Esophagus squamous epithelium (tissue), 5 donors: ENCODE results near the gene GRIK4. TPM values are rescaled to one million over a fixed set of nuclear protein-coding genes. Genes with fewer than 3 reads are reported as not detected.

Source experiments
- DNase-seq: peaks from one replicate; lab custom pipeline; 2025; lab: John Stamatoyannopoulos, UW
- H3K27ac ChIP-seq, 4 donors: fragments of 200-600 bp; sonication (generic); one replicate each; pipeline ENCODE4 v1.5.1; 2016 to 2019; ENCODE audit warnings: mild to moderate bottlenecking in 1 of 4
- H3K27me3 ChIP-seq, 4 donors: fragments of 200-600 bp; sonication (generic); 1 replicate in 3 of 4; 2 replicates in 1 of 4; pipeline versions ENCODE4 v1.5.1 to v1.6.0; 2017 to 2021; ENCODE audit warnings: antibody characterized with exemption in 1 of 4
- H3K36me3 ChIP-seq, 3 donors: fragments of 200-600 bp; sonication (generic); one replicate each; pipeline ENCODE4 v1.5.1; 2016 to 2019
- H3K4me1 ChIP-seq, 3 donors: fragments of 200-600 bp; sonication (generic); one replicate each; pipeline ENCODE4 v1.5.1; 2017 to 2019
- H3K4me3 ChIP-seq, 4 donors: fragments of 200-600 bp; sonication (generic); 1 replicate in 3 of 4; 2 replicates in 1 of 4; pipeline ENCODE4 v1.5.1; 2016 to 2019; ENCODE audit warnings: mild to moderate bottlenecking in 2 of 4, moderate library complexity in 1 of 4
- H3K9me3 ChIP-seq, 3 donors: fragments of 200-600 bp; sonication (generic); one replicate each; pipeline ENCODE4 v1.5.1; 2016 to 2019
- POLR2A ChIP-seq, 4 donors: fragments of 450-650 bp; IDR thresholded peaks; one replicate each; pipeline ENCODE4 v1.6.1; 2017; ENCODE audit warnings: antibody characterized with exemption in 4 of 4, mild to moderate bottlenecking in 4 of 4, moderate library complexity in 3 of 4
- WGBS, 2 donors: methylation state at CpG; one replicate each; pipeline ENCODE4 v1.1.5; 2018; 5-methylcytosine and 5-hydroxymethylcytosine counted together
- intact Hi-C: fragments of 100-400 bp; cut with DNase I; formaldehyde crosslinking; loops from one replicate; pipeline ENCODE4 v1.15.0; 2022
- total RNA-seq, 4 donors: library from RNA; depleted of rRNA; stranded (reverse); fragments of >200 nt; gene quantifications; one replicate each; pipeline ENCODE4 v1.1.0, GENCODE V29; 2016
- TF ChIP-seq, protein P1 (sequence below), 6 experiments: fragments of 450-650 bp in 4 of 6; fragments of 200-600 bp in 2 of 6; sonication (generic) in 2 of 6; IDR thresholded peaks; one replicate each; pipeline ENCODE4 v1.5.1; 2016 to 2019; ENCODE audit warnings: antibody characterized with exemption in 6 of 6, mild to moderate bottlenecking in 4 of 6, moderate library complexity in 4 of 6
- donor health status: DM: yes; HTN: yes; CAD: no.

Gene GRIK4
- total RNA-seq, 4 donors from 2014 or later = 0.15 to 0.19 TPM; not detected in 2

DNA sequence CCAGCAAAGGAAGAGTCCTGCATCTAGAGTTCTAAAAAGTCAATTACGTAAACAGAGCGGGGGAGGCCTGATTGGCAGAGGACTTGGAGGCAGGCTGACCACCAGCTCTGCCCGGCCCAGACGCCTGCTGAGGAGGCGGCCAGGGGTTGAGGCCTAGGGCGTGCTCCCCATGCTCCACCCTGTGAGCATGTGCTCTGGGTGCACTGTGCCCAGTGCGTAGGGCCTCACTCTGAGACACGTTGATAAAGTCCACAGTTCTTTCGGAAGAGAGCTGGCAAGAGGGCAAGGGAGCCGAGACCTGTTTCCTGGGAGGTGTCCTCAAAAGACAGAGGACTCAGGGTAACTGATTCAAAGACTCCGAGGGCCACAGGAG lies 25.2 kb downstream of the GRIK4 start:
- DNase-seq = no peak

DNA sequence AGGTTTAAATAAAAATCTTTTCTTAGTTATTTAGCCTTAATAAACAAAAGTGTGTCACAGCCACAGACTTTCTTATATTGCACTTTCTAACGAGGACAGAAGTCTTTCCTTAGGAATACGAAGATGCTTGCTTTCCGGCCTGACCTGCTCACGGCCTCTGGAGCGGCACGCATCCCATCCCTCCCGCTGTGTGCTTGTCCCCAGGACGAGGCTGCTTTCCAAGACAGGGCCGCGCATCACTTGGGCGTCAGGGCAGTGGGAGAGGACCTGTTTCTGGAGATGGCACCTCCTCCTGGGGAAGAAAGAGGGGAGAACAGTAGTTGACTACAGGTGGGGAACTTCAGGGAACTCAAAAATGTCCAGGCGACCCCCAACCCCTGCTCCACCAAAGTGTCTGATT lies 26.4 kb downstream of the GRIK4 start:
- peaks cover 0 to 8% (median 0%) of the 10 kb centered on the region in 3 donors for H3K9me3 ChIP-seq
- 87 to 91% methylated on average over 6 to 9 of the region's 12 CpGs for WGBS, 2 donors
- no peaks in the 10 kb centered on the region for H3K36me3 ChIP-seq
- intact Hi-C loops = no loop called here
- no peak overlapping the region for H3K4me3 ChIP-seq
- TF ChIP-seq, protein P1, sequence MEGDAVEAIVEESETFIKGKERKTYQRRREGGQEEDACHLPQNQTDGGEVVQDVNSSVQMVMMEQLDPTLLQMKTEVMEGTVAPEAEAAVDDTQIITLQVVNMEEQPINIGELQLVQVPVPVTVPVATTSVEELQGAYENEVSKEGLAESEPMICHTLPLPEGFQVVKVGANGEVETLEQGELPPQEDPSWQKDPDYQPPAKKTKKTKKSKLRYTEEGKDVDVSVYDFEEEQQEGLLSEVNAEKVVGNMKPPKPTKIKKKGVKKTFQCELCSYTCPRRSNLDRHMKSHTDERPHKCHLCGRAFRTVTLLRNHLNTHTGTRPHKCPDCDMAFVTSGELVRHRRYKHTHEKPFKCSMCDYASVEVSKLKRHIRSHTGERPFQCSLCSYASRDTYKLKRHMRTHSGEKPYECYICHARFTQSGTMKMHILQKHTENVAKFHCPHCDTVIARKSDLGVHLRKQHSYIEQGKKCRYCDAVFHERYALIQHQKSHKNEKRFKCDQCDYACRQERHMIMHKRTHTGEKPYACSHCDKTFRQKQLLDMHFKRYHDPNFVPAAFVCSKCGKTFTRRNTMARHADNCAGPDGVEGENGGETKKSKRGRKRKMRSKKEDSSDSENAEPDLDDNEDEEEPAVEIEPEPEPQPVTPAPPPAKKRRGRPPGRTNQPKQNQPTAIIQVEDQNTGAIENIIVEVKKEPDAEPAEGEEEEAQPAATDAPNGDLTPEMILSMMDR (IDR thresholded peaks at IDR 0.05) = no peak
- TF ChIP-seq POLR2A (IDR thresholded peaks at IDR 0.05) = no peak
- peaks cover 0 to under 1% (median 0%) of the 10 kb centered on the region in 3 donors for H3K4me1 ChIP-seq
- H3K27ac ChIP-seq = no peak overlapping the region
- no peak for DNase-seq
- H3K27me3 ChIP-seq = peaks cover 0 to 9% (median 0%) of the 10 kb centered on the region in 4 donors

More for the DNA sequence above, 25.2 kb downstream of the GRIK4 start:
- Histone ChIP-seq H3K36me3 (no peaks in the 10 kb centered on the region), H3K9me3 (peaks cover 0 to 5% (median 0%) of the 10 kb centered on the region in 3 donors), H3K4me1 (peaks cover 0 to 10% (median 0%) of the 10 kb centered on the region in 3 donors), H3K4me3 (no peak overlapping the region), H3K27ac (no peak overlapping the region), H3K27me3 (peaks cover 0 to 19% (median 0%) of the 10 kb centered on the region in 4 donors)
- TF ChIP-seq, protein P1 (IDR thresholded peaks at IDR 0.05) = no peak
- TF ChIP-seq POLR2A (IDR thresholded peaks at IDR 0.05) = no peak
- 92 to 95% methylated on average over 6 to 11 of the region's 11 CpGs for WGBS, 2 donors
- intact Hi-C loops = no loop called here

GRCh38 chr11:120538707-120539106 lies 27.2 kb downstream of the GRIK4 start:
- Histone ChIP-seq H3K36me3 (no peaks in the 10 kb centered on the region), H3K4me1 (no peaks in the 10 kb centered on the region), H3K9me3 (peaks cover 0 to 8% (median 0%) of the 10 kb centered on the region in 3 donors), H3K27me3 (peaks cover 0 to 9% (median 0%) of the 10 kb centered on the region in 4 donors), H3K4me3 (no peak overlapping the region), H3K27ac (no peak overlapping the region)
- no peak for DNase-seq
- WGBS, 2 donors = 38% methylated on average over 2 of the region's 2 CpGs; no CpG with 5 or more reads in 1 of the 2 donors
- TF ChIP-seq, protein P1 (IDR thresholded peaks at IDR 0.05) = no peak
- no peak for TF ChIP-seq POLR2A (IDR thresholded peaks at IDR 0.05)
- intact Hi-C loops = no loop called here

DNA sequence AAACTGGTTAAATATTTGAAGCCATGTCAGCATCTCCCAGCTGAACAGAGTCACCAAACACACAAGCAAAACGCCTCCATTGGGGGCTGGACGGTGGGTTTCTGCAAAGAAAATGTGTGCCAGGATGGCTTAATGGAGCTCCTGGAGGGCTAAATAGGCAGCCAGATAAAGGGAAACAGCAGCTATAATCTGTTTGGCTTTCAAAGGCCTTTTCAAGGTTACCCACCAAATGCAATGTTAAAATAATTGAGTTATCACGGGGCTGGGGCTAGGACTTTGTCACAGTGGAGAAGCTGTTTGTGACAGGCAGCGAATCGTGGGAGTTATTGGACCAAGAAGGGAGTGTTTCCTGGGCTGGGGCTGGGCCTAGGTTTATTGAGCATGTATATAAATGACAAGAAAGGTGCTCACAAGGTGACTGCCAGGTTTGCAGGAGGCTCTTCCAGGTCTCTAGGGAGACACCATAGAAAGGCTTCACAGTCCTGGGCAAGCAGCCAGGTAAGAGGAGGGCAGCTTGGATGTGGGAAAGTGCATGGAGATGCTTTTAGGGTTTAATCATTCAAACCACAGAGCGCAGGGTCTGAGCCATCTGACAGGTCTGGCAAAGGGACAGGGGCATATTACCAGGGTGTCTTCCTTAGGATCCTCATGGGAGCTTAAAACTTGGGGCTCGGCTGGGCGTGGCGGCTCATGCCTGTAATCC lies 28.3 kb downstream of the GRIK4 start:
- H3K27me3 ChIP-seq = peaks cover 0 to 2% (median 0%) of the 10 kb centered on the region in 4 donors
- H3K27ac ChIP-seq = no peak overlapping the region
- peaks cover 0 to 8% (median 0%) of the 10 kb centered on the region in 3 donors for H3K9me3 ChIP-seq
- H3K4me1 ChIP-seq = no peaks in the 10 kb centered on the region
- TF ChIP-seq POLR2A (IDR thresholded peaks at IDR 0.05) = no peak
- TF ChIP-seq, protein P1 (IDR thresholded peaks at IDR 0.05) = no peak
- DNase-seq = no peak
- intact Hi-C loops = no loop called here
- no peaks in the 10 kb centered on the region for H3K36me3 ChIP-seq
- 75 to 91% methylated on average over 6 of the region's 9 CpGs for WGBS, 2 donors
- H3K4me3 ChIP-seq = no peak overlapping the region

DNA sequence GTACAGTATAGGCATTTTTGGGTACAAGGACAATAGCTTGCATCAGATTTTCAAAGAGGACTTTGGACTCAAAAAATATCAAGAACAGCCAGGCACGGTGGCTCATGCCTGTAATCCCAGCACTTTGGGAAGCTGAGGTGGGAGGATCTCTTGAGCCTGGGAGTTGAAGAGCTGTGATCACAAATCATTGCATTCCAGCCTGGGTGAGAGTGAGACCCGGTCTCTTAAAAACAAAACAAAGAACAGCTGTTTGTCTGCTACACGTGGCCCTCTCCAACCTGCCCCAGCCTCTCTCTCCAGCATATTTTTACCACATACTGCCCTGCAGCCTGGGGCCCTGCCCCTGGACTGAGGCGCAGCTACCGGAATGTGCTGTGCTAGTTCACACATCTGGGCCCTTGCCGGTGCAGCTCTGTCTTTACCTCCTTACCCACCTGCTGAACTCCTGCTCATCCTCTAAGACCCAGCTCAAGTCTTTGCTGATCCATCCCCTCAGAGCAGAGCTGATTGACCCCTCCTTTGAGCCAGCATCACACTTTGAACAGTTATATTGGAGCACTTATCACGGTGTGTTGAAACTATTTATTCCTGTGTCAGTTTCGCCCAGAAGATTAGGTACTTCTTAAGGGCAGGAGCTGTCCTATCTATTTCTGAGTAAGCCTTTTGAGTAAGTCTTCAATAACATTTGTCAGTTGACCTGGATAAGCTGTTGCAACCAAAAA lies 29.4 kb downstream of the GRIK4 start:
- Histone ChIP-seq H3K36me3 (no peaks in the 10 kb centered on the region), H3K4me3 (no peak overlapping the region), H3K27me3 (no peaks in the 10 kb centered on the region), H3K27ac (no peak overlapping the region), H3K4me1 (no peaks in the 10 kb centered on the region), H3K9me3 (peaks cover 0 to 8% (median 0%) of the 10 kb centered on the region in 3 donors)
- intact Hi-C loops = no loop called here
- no peak for DNase-seq
- no peak for TF ChIP-seq POLR2A (IDR thresholded peaks at IDR 0.05)
- TF ChIP-seq, protein P1 (IDR thresholded peaks at IDR 0.05) = no peak
- 70 to 72% methylated on average over 8 of the region's 8 CpGs for WGBS, 2 donors
